Gastrocnemius medialis (tissue), 4 donors: ENCODE measurements around the gene DCPS.

Experiments used
- CTCF ChIP-seq, 5 experiments: fragments of 450-650 bp in 3 of 5; fragments of 200-600 bp in 2 of 5; sonication (generic) in 2 of 5; IDR thresholded peaks in 4 of 5; conservative IDR thresholded peaks in 1 of 5; 1 replicate in 4 of 5; 2 replicates in 1 of 5; pipeline ENCODE4 v1.5.1; 2016 to 2019; ENCODE audit warnings: antibody characterized with exemption in 5 of 5, mild to moderate bottlenecking in 3 of 5, moderate library complexity in 3 of 5
- POLR2A ChIP-seq, 2 donors: fragments of 450-650 bp; IDR thresholded peaks; one replicate each; pipeline ENCODE4 v1.6.1; 2017; ENCODE audit warnings: antibody characterized with exemption in 2 of 2, mild to moderate bottlenecking in 2 of 2, moderate library complexity in 2 of 2

DNA sequence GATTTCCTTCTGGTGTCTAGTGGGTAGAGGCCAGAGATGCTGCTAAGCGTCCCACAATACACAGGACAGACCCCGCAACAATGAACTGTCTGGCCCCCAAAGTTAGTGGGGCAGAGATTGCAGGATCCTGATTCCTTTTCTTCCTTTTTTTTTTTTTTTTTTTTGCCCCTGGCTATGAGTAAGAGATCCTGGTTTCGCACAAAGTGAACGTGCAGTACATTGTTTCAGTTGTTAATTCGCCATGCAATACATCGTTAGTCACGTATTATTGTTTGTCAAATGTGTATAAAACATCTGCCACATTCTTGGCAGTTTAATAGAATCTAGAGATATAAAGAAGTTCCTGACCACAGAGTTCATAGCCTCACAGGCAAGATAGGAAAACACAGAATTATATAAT is 71.9 kb downstream of the DCPS start:
- TF ChIP-seq CTCF (IDR thresholded peaks at IDR 0.05 in 4 of 5, conservative IDR thresholded peaks at IDR 0.05 in 1 of 5) (no peak), POLR2A (IDR thresholded peaks at IDR 0.05) (no peak)
